OCI-LY1 (cell line): ENCODE data around the gene TMEM198.

ENCODE experiments used
- EZH2 ChIP-seq: fragments of 200-600 bp; sonication (generic), shearing (Covaris generic); IDR thresholded peaks from 2 replicates; pipeline ENCODE4 v1.8.0; 2017; ENCODE audit warnings: borderline replicate concordance, mixed run types, mild to moderate bottlenecking, antibody characterized with exemption, low read length, moderate library complexity, mixed read lengths
- TF ChIP-seq, protein P1 (sequence below): fragments of 200-600 bp; sonication (generic), shearing (Covaris generic); IDR thresholded peaks from 2 replicates; pipeline ENCODE4 v1.5.1; 2017; ENCODE audit warnings: mild to moderate bottlenecking, antibody characterized with exemption, low read length, moderate library complexity, mixed read lengths

DNA sequence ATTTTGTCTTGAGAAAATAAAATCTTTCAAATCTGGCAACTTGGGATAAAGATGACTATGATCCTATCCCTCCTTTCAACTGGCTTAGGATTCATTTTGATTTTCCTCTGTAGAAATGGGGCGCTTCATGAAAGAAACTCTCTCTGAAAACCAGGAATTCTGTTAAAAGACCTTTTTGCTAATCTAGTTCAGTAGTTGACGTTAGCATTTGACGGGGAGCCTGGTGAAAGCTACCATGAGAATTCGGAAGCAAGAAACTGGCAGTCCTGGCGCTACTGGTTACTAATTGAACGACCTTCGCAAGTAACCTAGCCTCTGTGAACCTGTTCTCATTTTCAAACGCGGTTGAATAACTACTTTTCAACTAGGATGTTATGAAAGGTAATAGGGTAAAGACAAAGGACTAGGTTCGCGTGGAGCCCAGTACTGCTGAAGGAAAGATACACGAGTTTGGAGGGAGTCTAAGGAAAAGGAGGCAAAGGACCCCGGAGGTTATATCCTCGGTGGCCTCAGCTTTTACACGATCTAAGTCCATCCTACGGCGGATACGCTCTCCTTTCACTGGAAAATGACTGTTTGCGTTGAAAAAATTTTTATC lies 53.2 kb downstream of the TMEM198 start:
- TF ChIP-seq EZH2 = no peak
- TF ChIP-seq, protein P1, sequence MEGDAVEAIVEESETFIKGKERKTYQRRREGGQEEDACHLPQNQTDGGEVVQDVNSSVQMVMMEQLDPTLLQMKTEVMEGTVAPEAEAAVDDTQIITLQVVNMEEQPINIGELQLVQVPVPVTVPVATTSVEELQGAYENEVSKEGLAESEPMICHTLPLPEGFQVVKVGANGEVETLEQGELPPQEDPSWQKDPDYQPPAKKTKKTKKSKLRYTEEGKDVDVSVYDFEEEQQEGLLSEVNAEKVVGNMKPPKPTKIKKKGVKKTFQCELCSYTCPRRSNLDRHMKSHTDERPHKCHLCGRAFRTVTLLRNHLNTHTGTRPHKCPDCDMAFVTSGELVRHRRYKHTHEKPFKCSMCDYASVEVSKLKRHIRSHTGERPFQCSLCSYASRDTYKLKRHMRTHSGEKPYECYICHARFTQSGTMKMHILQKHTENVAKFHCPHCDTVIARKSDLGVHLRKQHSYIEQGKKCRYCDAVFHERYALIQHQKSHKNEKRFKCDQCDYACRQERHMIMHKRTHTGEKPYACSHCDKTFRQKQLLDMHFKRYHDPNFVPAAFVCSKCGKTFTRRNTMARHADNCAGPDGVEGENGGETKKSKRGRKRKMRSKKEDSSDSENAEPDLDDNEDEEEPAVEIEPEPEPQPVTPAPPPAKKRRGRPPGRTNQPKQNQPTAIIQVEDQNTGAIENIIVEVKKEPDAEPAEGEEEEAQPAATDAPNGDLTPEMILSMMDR = no peak
